WTC11 (cell line): ENCODE data around the gene DNAJC16. TPM values are rescaled to one million over a fixed set of nuclear protein-coding genes. Genes with fewer than 3 reads are reported as not detected.

Experiments
- ATAC-seq: fragments of 200-7000 bp; cut with Tn5 transposase; 2 replicates; pipeline ENCODE4 v1.10.0; 2021; ENCODE audit warnings: mild to moderate bottlenecking, moderate library complexity
- CTCF ChIA-PET: fragments of 300-600 bp; sonication (Branson Sonifier 250); formaldehyde crosslinking; loops from one replicate; lab custom pipeline; 2021; ENCODE audit warnings: antibody characterized with exemption; lab: Charles Lee
- POLR2A ChIA-PET: fragments of 350-600 bp; sonication (Branson Sonifier 250); formaldehyde crosslinking; loops from one replicate; lab custom pipeline; 2021; ENCODE audit warnings: antibody characterized with exemption; lab: Charles Lee
- DNase-seq: peaks from one replicate; pipeline ENCODE4 v3.0.0; 2021; ENCODE audit warnings: low spot score
- H3K27ac Mint-ChIP-seq: 2 replicates; pipeline ENCODE4 v1.8.0; 2021; ENCODE audit warnings: mixed read lengths
- H3K27me3 Mint-ChIP-seq: 2 replicates; pipeline ENCODE4 v1.8.0; 2021; ENCODE audit warnings: low read depth, mild to moderate bottlenecking, moderate library complexity, mixed read lengths
- H3K36me3 Mint-ChIP-seq: 2 replicates; pipeline ENCODE4 v1.8.0; 2021; ENCODE audit warnings: mixed read lengths
- H3K4me1 Mint-ChIP-seq: 2 replicates; pipeline ENCODE4 v1.8.0; 2022; ENCODE audit warnings: mixed read lengths
- H3K4me3 Mint-ChIP-seq: 2 replicates; pipeline ENCODE4 v1.8.0; 2021; ENCODE audit warnings: mild to moderate bottlenecking, moderate library complexity, mixed read lengths
- H3K9me3 Mint-ChIP-seq: 2 replicates; pipeline ENCODE4 v1.8.0; 2021; ENCODE audit warnings: mixed read lengths
- CREB1 ChIP-seq: sonication (generic); formaldehyde crosslinking; IDR thresholded peaks from 2 replicates; pipeline ENCODE4 v1.8.0; 2023; ENCODE audit warnings: mild to moderate bottlenecking, missing genetic modification reagents
- CREM ChIP-seq: sonication (generic); formaldehyde crosslinking; IDR thresholded peaks from 2 replicates; pipeline ENCODE4 v1.8.1; 2022; ENCODE audit warnings: mild to moderate bottlenecking, missing genetic modification reagents, moderate library complexity
- ERG ChIP-seq: fragments of 250-450 bp; sonication (Bioruptor Pico); IDR thresholded peaks from 2 replicates; pipeline ENCODE4 v1.8.0; 2021; ENCODE audit warnings: mild to moderate bottlenecking
- NFYB ChIP-seq: sonication (generic); formaldehyde crosslinking; conservative IDR thresholded peaks from 2 replicates; pipeline ENCODE4 v1.8.0; 2022; ENCODE audit warnings: low read depth, missing genetic modification reagents
- SP1 ChIP-seq: sonication (generic); formaldehyde crosslinking; conservative IDR thresholded peaks from 2 replicates; pipeline ENCODE4 v1.8.1; 2022; ENCODE audit warnings: missing genetic modification reagents
- STAT6 ChIP-seq: sonication (generic); formaldehyde crosslinking; conservative IDR thresholded peaks from 2 replicates; pipeline ENCODE4 v1.8.1; 2023; ENCODE audit warnings: mild to moderate bottlenecking, low read depth, missing genetic modification reagents, moderate library complexity
- TCF7 ChIP-seq: sonication (generic); formaldehyde crosslinking; IDR thresholded peaks from 2 replicates; pipeline ENCODE4 v1.8.0; 2022; ENCODE audit warnings: mild to moderate bottlenecking, low read depth, missing genetic modification reagents, moderate library complexity
- ZMAT4 ChIP-seq: fragments of 250-450 bp; sonication (Bioruptor Pico); IDR thresholded peaks from 2 replicates; pipeline ENCODE4 v1.9.0; 2021; ENCODE audit warnings: mild to moderate bottlenecking
- ZNF396 ChIP-seq: fragments of 250-450 bp; sonication (Bioruptor Pico); IDR thresholded peaks from 2 replicates; pipeline ENCODE4 v1.8.0; 2021; ENCODE audit warnings: mild to moderate bottlenecking, moderate library complexity, borderline replicate concordance
- ZNF532 ChIP-seq: fragments of 250-450 bp; sonication (Bioruptor Pico); IDR thresholded peaks from 2 replicates; pipeline ENCODE4 v1.9.0; 2021; ENCODE audit warnings: mild to moderate bottlenecking, borderline replicate concordance
- ZSCAN18 ChIP-seq: fragments of 250-450 bp; sonication (Bioruptor Pico); IDR thresholded peaks from 2 replicates; pipeline ENCODE4 v2.1.2; 2022; ENCODE audit warnings: mild to moderate bottlenecking, moderate library complexity
- total RNA-seq: library from RNA; stranded (reverse); gene quantifications from 3 replicates; pipeline ENCODE4 v1.2.3, GENCODE V29; 2021

The DNAJC16 gene
- total RNA-seq, 1 experiment from 2014 or later, result 16.4 TPM

GRCh38 chr1:15574741-15575140 is 48.1 kb downstream of the DNAJC16 start:
- CTCF ChIA-PET, result no interaction called here
- no peak for ATAC-seq

More at GRCh38 chr1:15574741-15575140, 48.1 kb downstream of the DNAJC16 start:
- TF ChIP-seq CREM (CRISPR knock-in tag) (no peak), SP1 (CRISPR knock-in tag) (no peak), CREB1 (CRISPR knock-in tag) (no peak), TCF7 (no peak), ZMAT4 (CRISPR knock-in tag) (no peak), STAT6 (no peak), ZNF532 (CRISPR knock-in tag) (no peak), NFYB (CRISPR knock-in tag) (no peak), ERG (CRISPR knock-in tag) (no peak), ZNF396 (CRISPR knock-in tag) (no peak), ZSCAN18 (CRISPR knock-in tag) (no peak)
- no peak for DNase-seq
- Mint-ChIP-seq H3K27ac (no peak overlapping the region), H3K27me3 (no peaks in the 10 kb centered on the region), H3K4me3 (no peak overlapping the region), H3K4me1 (no peaks in the 10 kb centered on the region), H3K9me3 (no peaks in the 10 kb centered on the region), H3K36me3 (peaks cover 3% of the 10 kb centered on the region; the same call in 1 of the 2 replicates)
- POLR2A ChIA-PET, result no interaction called here
